WTC11 (cell line): ENCODE measurements around the gene LRRC51. TPM values are rescaled to one million over a fixed set of nuclear protein-coding genes. Genes with fewer than 3 reads are reported as not detected.
A peak's percentile ranks its signal among the peaks of the same experiment; 100 is the strongest.

Experiments
- ATAC-seq: fragments of 200-7000 bp; cut with Tn5 transposase; 2 replicates; pipeline ENCODE4 v1.10.0; 2021; ENCODE audit warnings: mild to moderate bottlenecking, moderate library complexity
- Bru-seq: library from RNA; stranded (reverse); fragments of 400-500 nt; gene quantifications from one replicate; lab custom pipeline; 2021; lab: Mats Ljungman, UMichigan
- CTCF ChIA-PET: fragments of 300-600 bp; sonication (Branson Sonifier 250); formaldehyde crosslinking; loops from one replicate; lab custom pipeline; 2021; ENCODE audit warnings: antibody characterized with exemption; lab: Charles Lee
- POLR2A ChIA-PET: fragments of 350-600 bp; sonication (Branson Sonifier 250); formaldehyde crosslinking; loops from one replicate; lab custom pipeline; 2021; ENCODE audit warnings: antibody characterized with exemption; lab: Charles Lee
- DNase-seq: peaks from one replicate; pipeline ENCODE4 v3.0.0; 2021; ENCODE audit warnings: low spot score
- H3K27ac Mint-ChIP-seq: 2 replicates; pipeline ENCODE4 v1.8.0; 2021; ENCODE audit warnings: mixed read lengths
- H3K27me3 Mint-ChIP-seq: 2 replicates; pipeline ENCODE4 v1.8.0; 2021; ENCODE audit warnings: low read depth, mild to moderate bottlenecking, moderate library complexity, mixed read lengths
- H3K36me3 Mint-ChIP-seq: 2 replicates; pipeline ENCODE4 v1.8.0; 2021; ENCODE audit warnings: mixed read lengths
- H3K4me1 Mint-ChIP-seq: 2 replicates; pipeline ENCODE4 v1.8.0; 2022; ENCODE audit warnings: mixed read lengths
- H3K4me3 Mint-ChIP-seq: 2 replicates; pipeline ENCODE4 v1.8.0; 2021; ENCODE audit warnings: mild to moderate bottlenecking, moderate library complexity, mixed read lengths
- H3K9me3 Mint-ChIP-seq: 2 replicates; pipeline ENCODE4 v1.8.0; 2021; ENCODE audit warnings: mixed read lengths
- AFF4 ChIP-seq: sonication (generic); formaldehyde crosslinking; IDR thresholded peaks from 2 replicates; pipeline ENCODE4 v1.8.1; 2023; ENCODE audit warnings: mild to moderate bottlenecking, missing genetic modification reagents, borderline replicate concordance
- ARID4B ChIP-seq: sonication (generic); formaldehyde crosslinking; IDR thresholded peaks from 2 replicates; pipeline ENCODE4 v1.8.0; 2023; ENCODE audit warnings: missing genetic modification reagents, mild to moderate bottlenecking, borderline replicate concordance
- E2F5 ChIP-seq: sonication (generic); formaldehyde crosslinking; IDR thresholded peaks from 2 replicates; pipeline ENCODE4 v1.8.1; 2022; ENCODE audit warnings: mild to moderate bottlenecking, moderate library complexity, missing genetic modification reagents
- ELF4 ChIP-seq: sonication (generic); formaldehyde crosslinking; IDR thresholded peaks from 2 replicates; pipeline ENCODE4 v1.8.1; 2022; ENCODE audit warnings: low read depth, mild to moderate bottlenecking, moderate library complexity, missing genetic modification reagents
- GRHL2 ChIP-seq: fragments of 250-450 bp; sonication (Bioruptor Pico); IDR thresholded peaks from 2 replicates; pipeline ENCODE4 v1.8.0; 2022; ENCODE audit warnings: mild to moderate bottlenecking, moderate library complexity; ENCODE audit not compliant: insufficient replicate concordance, severe bottlenecking
- HMGA2 ChIP-seq: fragments of 250-450 bp; sonication (Bioruptor Pico); IDR thresholded peaks from 2 replicates; pipeline ENCODE4 v1.4.0; 2021; ENCODE audit warnings: mild to moderate bottlenecking, moderate library complexity
- IRF2 ChIP-seq: sonication (generic); formaldehyde crosslinking; IDR thresholded peaks from 2 replicates; pipeline ENCODE4 v1.8.0; 2022; ENCODE audit warnings: low read depth, missing genetic modification reagents, borderline replicate concordance
- KAT7 ChIP-seq: sonication (generic); formaldehyde crosslinking; IDR thresholded peaks from 2 replicates; pipeline ENCODE4 v1.8.1; 2023; ENCODE audit warnings: missing genetic modification reagents, mild to moderate bottlenecking, borderline replicate concordance
- MXD4 ChIP-seq: fragments of 250-450 bp; sonication (Bioruptor Pico); IDR thresholded peaks from 2 replicates; pipeline ENCODE4 v1.8.0; 2021; ENCODE audit warnings: mild to moderate bottlenecking, moderate library complexity, borderline replicate concordance
- NR3C1 ChIP-seq: sonication (generic); formaldehyde crosslinking; conservative IDR thresholded peaks from 2 replicates; pipeline ENCODE4 v1.8.1; 2023; ENCODE audit warnings: low read depth, mild to moderate bottlenecking, missing genetic modification reagents
- OVOL2 ChIP-seq: fragments of 250-450 bp; sonication (Bioruptor Pico); IDR thresholded peaks from 2 replicates; pipeline ENCODE4 v1.9.0; 2021; ENCODE audit warnings: mild to moderate bottlenecking, borderline replicate concordance
- SOX15 ChIP-seq: fragments of 250-450 bp; sonication (Bioruptor Pico); IDR thresholded peaks from 2 replicates; pipeline ENCODE4 v1.9.0; 2021; ENCODE audit warnings: mild to moderate bottlenecking
- SP1 ChIP-seq: sonication (generic); formaldehyde crosslinking; conservative IDR thresholded peaks from 2 replicates; pipeline ENCODE4 v1.8.1; 2022; ENCODE audit warnings: missing genetic modification reagents
- TCF7 ChIP-seq: sonication (generic); formaldehyde crosslinking; IDR thresholded peaks from 2 replicates; pipeline ENCODE4 v1.8.0; 2022; ENCODE audit warnings: mild to moderate bottlenecking, low read depth, missing genetic modification reagents, moderate library complexity
- ZBTB21 ChIP-seq: sonication (generic); formaldehyde crosslinking; IDR thresholded peaks from 2 replicates; pipeline ENCODE4 v1.8.1; 2023; ENCODE audit warnings: mild to moderate bottlenecking, missing genetic modification reagents, borderline replicate concordance
- ZMAT4 ChIP-seq: fragments of 250-450 bp; sonication (Bioruptor Pico); IDR thresholded peaks from 2 replicates; pipeline ENCODE4 v1.9.0; 2021; ENCODE audit warnings: mild to moderate bottlenecking
- long read RNA-seq, 3 experiments: library from RNA in 1 of 3; library from capped mRNA in 1 of 3; library from polyadenylated mRNA in 1 of 3; unstranded in 2 of 3; stranded (forward) in 1 of 3; transcript quantifications; one replicate each; pipeline ENCODE4 v2.0.0, GENCODE V29; 2021
- total RNA-seq: library from RNA; stranded (reverse); gene quantifications from 3 replicates; pipeline ENCODE4 v1.2.3, GENCODE V29; 2021
- TF ChIP-seq, protein P1 (sequence below): fragments of 250-450 bp; sonication (Bioruptor Pico); IDR thresholded peaks from 2 replicates; pipeline ENCODE4 v1.9.0; 2021; ENCODE audit warnings: mild to moderate bottlenecking
- TF ChIP-seq, protein P2 (sequence below): sonication (generic); formaldehyde crosslinking; conservative IDR thresholded peaks from 2 replicates; pipeline ENCODE4 v1.8.1; 2023; ENCODE audit warnings: mild to moderate bottlenecking, low read depth, missing genetic modification reagents, moderate library complexity

LRRC51 gene
- total RNA-seq = 5.3 to 5.6 TPM (median 5.3 TPM) in 3 replicates
- Bru-seq, nascent RNA = percentile 33 among the genes with signal in this experiment
- long read RNA-seq, experiment 1, transcript LRTOMT-201 (6 exons, 2,642 nt) = major isoform, 6 of 8 reads
- long read RNA-seq, experiment 1, partial matches to known transcripts = 1 of 8 reads
- long read RNA-seq, experiment 1, other reads (novel, unspliced or antisense) = 1 of 8 reads
- long read RNA-seq, experiment 2, partial matches to known transcripts = 0 of 3 reads
- long read RNA-seq, experiment 2, other reads (novel, unspliced or antisense) = 0 of 3 reads
- long read RNA-seq, experiment 3, partial matches to known transcripts = 1 of 5 reads
- long read RNA-seq, experiment 3, other reads (novel, unspliced or antisense) = 0 of 5 reads

DNA sequence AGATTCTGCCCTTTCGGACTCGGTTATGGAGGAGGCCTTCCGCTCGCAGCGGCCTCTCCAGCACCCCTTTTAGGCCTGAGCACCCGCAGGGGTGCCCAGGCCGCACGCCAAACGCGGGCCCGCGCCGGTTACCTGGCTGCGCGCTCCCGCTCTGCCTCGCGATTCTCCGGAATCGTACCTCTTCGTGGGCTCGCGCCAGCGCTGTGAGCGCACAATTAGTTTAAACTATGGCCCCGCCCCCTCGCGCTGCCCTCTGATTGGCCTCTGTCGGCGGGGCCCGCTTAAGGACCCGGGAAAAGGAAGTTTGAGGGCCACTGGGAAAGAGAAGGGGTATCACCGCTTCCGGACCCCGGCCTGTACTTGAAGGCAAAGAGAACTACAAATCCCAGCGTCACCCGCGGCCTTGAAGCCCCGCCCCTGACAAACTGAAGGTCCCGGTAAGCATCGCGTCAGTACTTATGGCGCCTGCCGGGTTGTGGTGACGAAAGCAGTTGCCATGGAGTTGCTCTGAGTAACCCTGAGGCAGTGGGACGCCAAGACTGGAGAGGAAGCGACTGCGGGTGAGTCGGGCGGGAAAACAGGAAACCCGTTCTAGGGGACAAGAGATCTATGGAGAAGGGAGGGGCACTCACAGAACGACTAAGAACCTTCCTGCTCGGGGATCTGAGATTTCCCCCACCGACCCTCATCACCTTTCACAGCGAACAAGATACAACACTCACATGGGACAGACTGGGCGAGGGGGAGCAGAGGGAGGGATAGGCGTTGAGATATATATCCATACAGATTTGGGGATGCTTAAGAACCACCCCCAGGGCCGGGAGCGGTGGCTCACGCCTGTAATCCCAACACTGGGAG is at the start of gene LRRC51, which contains the start of gene NUMA1:
TSS of gene LRRC51 (plus strand) at position 525 of the 858 bp plus-strand sequence. CDS start 8,234 bp downstream, outside the sequence.
TSS of gene NUMA1 (minus strand) at position 217 of the 858 bp plus-strand sequence. CDS start 44,599 bp downstream, outside the sequence.
- DNase-seq (peak; percentile 100), ATAC-seq (peak; percentile 94)
- Mint-ChIP-seq H3K27ac (peak within 1 kb of the TSS; percentile 100), H3K4me3 (peak within 1 kb of the TSS; percentile 84), H3K27me3 (no peaks in the 10 kb centered on the region), H3K36me3 (peaks cover 4% of the 10 kb centered on the region; the same call in 1 of the 2 replicates), H3K9me3 (no peaks in the 10 kb centered on the region), H3K4me1 (peaks cover 18% of the 10 kb centered on the region)
- POLR2A ChIA-PET = no interaction called here
- CTCF ChIA-PET = interaction anchor here (1.0 to 2.5 kb wide), 2 partner anchors 55 kb away, joined by 8 to 13 read pairs; no protein-coding TSS in a partner anchor
- TF ChIP-seq, protein P1, sequence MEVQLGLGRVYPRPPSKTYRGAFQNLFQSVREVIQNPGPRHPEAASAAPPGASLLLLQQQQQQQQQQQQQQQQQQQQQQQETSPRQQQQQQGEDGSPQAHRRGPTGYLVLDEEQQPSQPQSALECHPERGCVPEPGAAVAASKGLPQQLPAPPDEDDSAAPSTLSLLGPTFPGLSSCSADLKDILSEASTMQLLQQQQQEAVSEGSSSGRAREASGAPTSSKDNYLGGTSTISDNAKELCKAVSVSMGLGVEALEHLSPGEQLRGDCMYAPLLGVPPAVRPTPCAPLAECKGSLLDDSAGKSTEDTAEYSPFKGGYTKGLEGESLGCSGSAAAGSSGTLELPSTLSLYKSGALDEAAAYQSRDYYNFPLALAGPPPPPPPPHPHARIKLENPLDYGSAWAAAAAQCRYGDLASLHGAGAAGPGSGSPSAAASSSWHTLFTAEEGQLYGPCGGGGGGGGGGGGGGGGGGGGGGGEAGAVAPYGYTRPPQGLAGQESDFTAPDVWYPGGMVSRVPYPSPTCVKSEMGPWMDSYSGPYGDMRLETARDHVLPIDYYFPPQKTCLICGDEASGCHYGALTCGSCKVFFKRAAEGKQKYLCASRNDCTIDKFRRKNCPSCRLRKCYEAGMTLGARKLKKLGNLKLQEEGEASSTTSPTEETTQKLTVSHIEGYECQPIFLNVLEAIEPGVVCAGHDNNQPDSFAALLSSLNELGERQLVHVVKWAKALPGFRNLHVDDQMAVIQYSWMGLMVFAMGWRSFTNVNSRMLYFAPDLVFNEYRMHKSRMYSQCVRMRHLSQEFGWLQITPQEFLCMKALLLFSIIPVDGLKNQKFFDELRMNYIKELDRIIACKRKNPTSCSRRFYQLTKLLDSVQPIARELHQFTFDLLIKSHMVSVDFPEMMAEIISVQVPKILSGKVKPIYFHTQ (CRISPR knock-in tag) = no peak
- TF ChIP-seq HMGA2 (CRISPR knock-in tag) (no peak), NR3C1 (CRISPR knock-in tag) (no peak), GRHL2 (CRISPR knock-in tag) (no peak), MXD4 (CRISPR knock-in tag) (no peak), E2F5 (CRISPR knock-in tag) (0 out of 2 replicates have a peak, but pooled peaks have one; percentile 14), SP1 (peak; percentile 92), ARID4B (peak; percentile 69; the same call in 1 of the 2 replicates), SOX15 (CRISPR knock-in tag) (no peak), IRF2 (CRISPR knock-in tag) (no peak), TCF7 (CRISPR knock-in tag) (no peak), ELF4 (CRISPR knock-in tag) (no peak), ZBTB21 (CRISPR knock-in tag) (peak; percentile 94), AFF4 (CRISPR knock-in tag) (no peak), KAT7 (CRISPR knock-in tag) (no peak), ZMAT4 (CRISPR knock-in tag) (no peak), OVOL2 (CRISPR knock-in tag) (no peak)
- TF ChIP-seq, protein P2, sequence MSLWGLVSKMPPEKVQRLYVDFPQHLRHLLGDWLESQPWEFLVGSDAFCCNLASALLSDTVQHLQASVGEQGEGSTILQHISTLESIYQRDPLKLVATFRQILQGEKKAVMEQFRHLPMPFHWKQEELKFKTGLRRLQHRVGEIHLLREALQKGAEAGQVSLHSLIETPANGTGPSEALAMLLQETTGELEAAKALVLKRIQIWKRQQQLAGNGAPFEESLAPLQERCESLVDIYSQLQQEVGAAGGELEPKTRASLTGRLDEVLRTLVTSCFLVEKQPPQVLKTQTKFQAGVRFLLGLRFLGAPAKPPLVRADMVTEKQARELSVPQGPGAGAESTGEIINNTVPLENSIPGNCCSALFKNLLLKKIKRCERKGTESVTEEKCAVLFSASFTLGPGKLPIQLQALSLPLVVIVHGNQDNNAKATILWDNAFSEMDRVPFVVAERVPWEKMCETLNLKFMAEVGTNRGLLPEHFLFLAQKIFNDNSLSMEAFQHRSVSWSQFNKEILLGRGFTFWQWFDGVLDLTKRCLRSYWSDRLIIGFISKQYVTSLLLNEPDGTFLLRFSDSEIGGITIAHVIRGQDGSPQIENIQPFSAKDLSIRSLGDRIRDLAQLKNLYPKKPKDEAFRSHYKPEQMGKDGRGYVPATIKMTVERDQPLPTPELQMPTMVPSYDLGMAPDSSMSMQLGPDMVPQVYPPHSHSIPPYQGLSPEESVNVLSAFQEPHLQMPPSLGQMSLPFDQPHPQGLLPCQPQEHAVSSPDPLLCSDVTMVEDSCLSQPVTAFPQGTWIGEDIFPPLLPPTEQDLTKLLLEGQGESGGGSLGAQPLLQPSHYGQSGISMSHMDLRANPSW (CRISPR knock-in tag) = no peak
